Measurements from ENCODE around the gene C19orf81. TPM values are rescaled to one million over a fixed set of nuclear protein-coding genes. Genes with fewer than 3 reads are reported as not detected.

The C19orf81 gene
- total and polyA plus RNA-seq, 9 of the 15 experiments (the other 6 are each of a cell fraction or from before 2014, with no cell fraction given) = 2.5 to 42.9 (median 33.0) TPM; not detected in 4

DNA sequence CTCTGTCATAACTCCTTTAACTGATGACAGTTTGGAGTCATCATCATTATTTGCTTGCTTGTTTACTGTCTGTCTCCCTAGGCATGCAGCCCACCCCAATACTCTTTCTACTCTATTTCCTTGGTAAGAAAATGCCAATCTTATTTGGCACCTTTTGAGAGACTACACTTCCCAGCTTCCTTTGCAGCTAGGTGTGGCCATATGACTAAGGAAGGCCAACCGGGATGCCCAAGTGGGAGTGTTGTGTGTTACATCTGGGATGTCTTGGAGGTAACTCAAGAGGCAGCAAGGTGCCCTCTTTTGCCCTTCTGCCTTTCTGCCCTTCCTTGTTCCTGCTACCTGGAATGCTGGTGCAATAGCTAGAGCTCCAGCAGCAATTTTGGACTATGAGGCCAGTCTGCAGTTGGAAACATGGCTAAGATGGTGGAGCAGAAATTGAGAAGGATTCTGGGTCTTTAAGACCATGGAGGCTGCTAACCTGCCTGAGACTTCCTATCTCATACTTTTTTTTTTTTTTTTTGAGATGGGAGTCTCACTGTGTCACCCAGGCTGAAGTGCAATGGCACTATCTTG lies 27.5 kb downstream of the C19orf81 start (continued):
- TF ChIP-seq THAP7 (CRISPR knock-in tag; IDR thresholded peaks at IDR 0.05) = no peak
- TF ChIP-seq COPS2 (conservative IDR thresholded peaks at IDR 0.05) = no peak
- TF ChIP-seq, protein P1, sequence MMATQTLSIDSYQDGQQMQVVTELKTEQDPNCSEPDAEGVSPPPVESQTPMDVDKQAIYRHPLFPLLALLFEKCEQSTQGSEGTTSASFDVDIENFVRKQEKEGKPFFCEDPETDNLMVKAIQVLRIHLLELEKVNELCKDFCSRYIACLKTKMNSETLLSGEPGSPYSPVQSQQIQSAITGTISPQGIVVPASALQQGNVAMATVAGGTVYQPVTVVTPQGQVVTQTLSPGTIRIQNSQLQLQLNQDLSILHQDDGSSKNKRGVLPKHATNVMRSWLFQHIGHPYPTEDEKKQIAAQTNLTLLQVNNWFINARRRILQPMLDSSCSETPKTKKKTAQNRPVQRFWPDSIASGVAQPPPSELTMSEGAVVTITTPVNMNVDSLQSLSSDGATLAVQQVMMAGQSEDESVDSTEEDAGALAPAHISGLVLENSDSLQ (IDR thresholded peaks at IDR 0.05) = no peak
- TF ChIP-seq, protein P2, sequence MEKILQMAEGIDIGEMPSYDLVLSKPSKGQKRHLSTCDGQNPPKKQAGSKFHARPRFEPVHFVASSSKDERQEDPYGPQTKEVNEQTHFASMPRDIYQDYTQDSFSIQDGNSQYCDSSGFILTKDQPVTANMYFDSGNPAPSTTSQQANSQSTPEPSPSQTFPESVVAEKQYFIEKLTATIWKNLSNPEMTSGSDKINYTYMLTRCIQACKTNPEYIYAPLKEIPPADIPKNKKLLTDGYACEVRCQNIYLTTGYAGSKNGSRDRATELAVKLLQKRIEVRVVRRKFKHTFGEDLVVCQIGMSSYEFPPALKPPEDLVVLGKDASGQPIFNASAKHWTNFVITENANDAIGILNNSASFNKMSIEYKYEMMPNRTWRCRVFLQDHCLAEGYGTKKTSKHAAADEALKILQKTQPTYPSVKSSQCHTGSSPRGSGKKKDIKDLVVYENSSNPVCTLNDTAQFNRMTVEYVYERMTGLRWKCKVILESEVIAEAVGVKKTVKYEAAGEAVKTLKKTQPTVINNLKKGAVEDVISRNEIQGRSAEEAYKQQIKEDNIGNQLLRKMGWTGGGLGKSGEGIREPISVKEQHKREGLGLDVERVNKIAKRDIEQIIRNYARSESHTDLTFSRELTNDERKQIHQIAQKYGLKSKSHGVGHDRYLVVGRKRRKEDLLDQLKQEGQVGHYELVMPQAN (IDR thresholded peaks at IDR 0.05; ENCODE audit: borderline replicate concordance) = no peak
- TF ChIP-seq ZNF699 (CRISPR knock-in tag; IDR thresholded peaks at IDR 0.05; ENCODE audit: insufficient replicate concordance) = no peak
- TF ChIP-seq ZKSCAN8 (CRISPR knock-in tag; IDR thresholded peaks at IDR 0.05) = no peak
- no peak for TF ChIP-seq SMAD4 (CRISPR knock-in tag; conservative IDR thresholded peaks at IDR 0.05)
- no peak for TF ChIP-seq RBM34 (IDR thresholded peaks at IDR 0.05; ENCODE audit: borderline replicate concordance, insufficient read depth, low read length)
- no peak for TF ChIP-seq U2AF2 (optimal IDR thresholded peaks at IDR 0.05; ENCODE audit: low read depth, low read length)
- no peak for TF ChIP-seq ZNF717 (CRISPR knock-in tag; IDR thresholded peaks at IDR 0.05)
- no peak for TF ChIP-seq BRD9 (IDR thresholded peaks at IDR 0.05; ENCODE audit: low read depth, partially characterized antibody)
- no peak for TF ChIP-seq ZNF830 (CRISPR knock-in tag; IDR thresholded peaks at IDR 0.05)
- TF ChIP-seq, protein P3, sequence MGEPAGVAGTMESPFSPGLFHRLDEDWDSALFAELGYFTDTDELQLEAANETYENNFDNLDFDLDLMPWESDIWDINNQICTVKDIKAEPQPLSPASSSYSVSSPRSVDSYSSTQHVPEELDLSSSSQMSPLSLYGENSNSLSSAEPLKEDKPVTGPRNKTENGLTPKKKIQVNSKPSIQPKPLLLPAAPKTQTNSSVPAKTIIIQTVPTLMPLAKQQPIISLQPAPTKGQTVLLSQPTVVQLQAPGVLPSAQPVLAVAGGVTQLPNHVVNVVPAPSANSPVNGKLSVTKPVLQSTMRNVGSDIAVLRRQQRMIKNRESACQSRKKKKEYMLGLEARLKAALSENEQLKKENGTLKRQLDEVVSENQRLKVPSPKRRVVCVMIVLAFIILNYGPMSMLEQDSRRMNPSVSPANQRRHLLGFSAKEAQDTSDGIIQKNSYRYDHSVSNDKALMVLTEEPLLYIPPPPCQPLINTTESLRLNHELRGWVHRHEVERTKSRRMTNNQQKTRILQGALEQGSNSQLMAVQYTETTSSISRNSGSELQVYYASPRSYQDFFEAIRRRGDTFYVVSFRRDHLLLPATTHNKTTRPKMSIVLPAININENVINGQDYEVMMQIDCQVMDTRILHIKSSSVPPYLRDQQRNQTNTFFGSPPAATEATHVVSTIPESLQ (CRISPR knock-in tag; IDR thresholded peaks at IDR 0.05) = no peak
- TF ChIP-seq MCM7 (IDR thresholded peaks at IDR 0.05) = no peak
- TF ChIP-seq NCOR1 (IDR thresholded peaks at IDR 0.05) = no peak
- TF ChIP-seq ZNF311 (CRISPR knock-in tag; IDR thresholded peaks at IDR 0.05) = no peak
- no peak for TF ChIP-seq NFIC (IDR thresholded peaks at IDR 0.05)
- TF ChIP-seq, protein P4, sequence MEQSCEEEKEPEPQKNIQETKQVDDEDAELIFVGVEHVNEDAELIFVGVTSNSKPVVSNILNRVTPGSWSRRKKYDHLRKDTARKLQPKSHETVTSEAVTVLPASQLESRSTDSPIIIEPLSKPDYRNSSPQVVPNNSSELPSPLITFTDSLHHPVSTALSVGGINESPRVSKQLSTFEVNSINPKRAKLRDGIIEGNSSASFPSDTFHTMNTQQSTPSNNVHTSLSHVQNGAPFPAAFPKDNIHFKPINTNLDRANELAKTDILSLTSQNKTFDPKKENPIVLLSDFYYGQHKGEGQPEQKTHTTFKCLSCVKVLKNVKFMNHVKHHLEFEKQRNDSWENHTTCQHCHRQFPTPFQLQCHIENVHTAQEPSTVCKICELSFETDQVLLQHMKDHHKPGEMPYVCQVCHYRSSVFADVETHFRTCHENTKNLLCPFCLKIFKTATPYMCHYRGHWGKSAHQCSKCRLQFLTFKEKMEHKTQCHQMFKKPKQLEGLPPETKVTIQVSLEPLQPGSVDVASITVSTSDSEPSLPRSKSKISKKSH (CRISPR knock-in tag; IDR thresholded peaks at IDR 0.05) = no peak
- no peak for TF ChIP-seq TAF1 (IDR thresholded peaks at IDR 0.05; ENCODE audit: control insufficient read depth, extremely low read depth, insufficient read depth, low read length, severe bottlenecking)
- TF ChIP-seq CBX8 (IDR thresholded peaks at IDR 0.05; ENCODE audit: borderline replicate concordance, extremely low read depth, low read depth, low read length, poor library complexity, severe bottlenecking) = no peak

Measured in K562 (cell line).